GM12872 (cell line): ENCODE measurements around the gene ANKRD23.

ENCODE experiments used
- TF ChIP-seq, protein P1 (sequence below): IDR thresholded peaks from 3 replicates; pipeline ENCODE4 v1.5.1; 2011; ENCODE audit warnings: low read depth, mild to moderate bottlenecking, low read length, moderate library complexity; ENCODE audit not compliant: insufficient read depth

The ANKRD23 gene

DNA sequence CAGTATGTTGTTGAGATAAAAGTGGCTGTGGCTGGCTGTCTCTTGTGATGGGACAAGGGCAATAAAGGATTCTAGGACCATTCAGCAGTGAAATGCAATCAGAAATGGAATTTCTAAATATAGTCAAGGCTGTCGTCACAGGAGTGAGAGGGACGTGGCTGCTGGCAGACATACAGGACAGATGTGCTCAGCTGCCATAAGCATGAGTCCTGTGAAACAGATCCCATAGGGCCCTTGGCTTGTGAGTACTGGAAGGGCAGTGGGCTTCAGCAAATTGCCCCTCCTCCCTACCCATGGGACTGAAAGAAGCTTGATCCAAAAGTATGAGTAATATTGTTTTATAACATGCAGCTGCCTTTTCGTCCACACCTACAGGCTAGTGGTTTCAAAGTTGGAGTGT is 31.9 kb downstream of the ANKRD23 start:
- TF ChIP-seq, protein P1, sequence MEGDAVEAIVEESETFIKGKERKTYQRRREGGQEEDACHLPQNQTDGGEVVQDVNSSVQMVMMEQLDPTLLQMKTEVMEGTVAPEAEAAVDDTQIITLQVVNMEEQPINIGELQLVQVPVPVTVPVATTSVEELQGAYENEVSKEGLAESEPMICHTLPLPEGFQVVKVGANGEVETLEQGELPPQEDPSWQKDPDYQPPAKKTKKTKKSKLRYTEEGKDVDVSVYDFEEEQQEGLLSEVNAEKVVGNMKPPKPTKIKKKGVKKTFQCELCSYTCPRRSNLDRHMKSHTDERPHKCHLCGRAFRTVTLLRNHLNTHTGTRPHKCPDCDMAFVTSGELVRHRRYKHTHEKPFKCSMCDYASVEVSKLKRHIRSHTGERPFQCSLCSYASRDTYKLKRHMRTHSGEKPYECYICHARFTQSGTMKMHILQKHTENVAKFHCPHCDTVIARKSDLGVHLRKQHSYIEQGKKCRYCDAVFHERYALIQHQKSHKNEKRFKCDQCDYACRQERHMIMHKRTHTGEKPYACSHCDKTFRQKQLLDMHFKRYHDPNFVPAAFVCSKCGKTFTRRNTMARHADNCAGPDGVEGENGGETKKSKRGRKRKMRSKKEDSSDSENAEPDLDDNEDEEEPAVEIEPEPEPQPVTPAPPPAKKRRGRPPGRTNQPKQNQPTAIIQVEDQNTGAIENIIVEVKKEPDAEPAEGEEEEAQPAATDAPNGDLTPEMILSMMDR: no peak

GRCh38 chr2:96810783-96811192 is 33.0 kb downstream of the ANKRD23 start:
- TF ChIP-seq, protein P1: no peak

GRCh38 chr2:96809951-96810782 is 33.7 kb downstream of the ANKRD23 start:
- TF ChIP-seq, protein P1: no peak

DNA sequence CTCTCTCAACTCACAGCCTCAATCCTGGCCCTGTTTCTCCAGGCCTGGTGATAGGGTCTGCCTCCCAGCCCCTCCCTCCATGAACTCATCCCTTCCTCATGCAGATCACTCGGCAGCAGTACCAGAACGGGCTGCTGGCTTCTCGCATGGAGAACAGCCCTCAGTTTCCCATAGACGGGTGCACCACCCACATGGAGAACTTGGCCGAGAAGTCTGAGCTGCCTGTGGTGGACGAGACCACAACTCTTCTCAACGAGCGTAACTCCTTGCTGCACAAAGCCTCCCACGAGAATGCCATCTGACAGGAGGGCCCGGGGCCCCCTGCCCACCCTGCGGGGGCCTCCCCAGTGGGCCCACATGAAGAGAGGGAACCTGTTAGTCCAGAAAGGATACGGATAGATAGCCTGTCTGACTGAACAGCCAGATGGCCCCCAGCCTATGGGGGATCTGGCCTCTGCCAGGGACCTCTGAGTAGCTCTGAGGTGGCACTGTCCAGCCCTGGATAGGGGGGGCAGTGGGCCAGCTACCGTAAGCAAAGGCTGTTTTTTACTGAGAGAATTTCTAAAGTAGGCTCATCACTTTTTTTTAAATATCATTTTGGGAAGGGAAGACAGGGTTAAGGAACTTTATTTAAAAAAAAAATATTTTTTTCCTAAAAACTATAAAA is 34.5 kb downstream of the ANKRD23 start:
- TF ChIP-seq, protein P1: no peak

DNA sequence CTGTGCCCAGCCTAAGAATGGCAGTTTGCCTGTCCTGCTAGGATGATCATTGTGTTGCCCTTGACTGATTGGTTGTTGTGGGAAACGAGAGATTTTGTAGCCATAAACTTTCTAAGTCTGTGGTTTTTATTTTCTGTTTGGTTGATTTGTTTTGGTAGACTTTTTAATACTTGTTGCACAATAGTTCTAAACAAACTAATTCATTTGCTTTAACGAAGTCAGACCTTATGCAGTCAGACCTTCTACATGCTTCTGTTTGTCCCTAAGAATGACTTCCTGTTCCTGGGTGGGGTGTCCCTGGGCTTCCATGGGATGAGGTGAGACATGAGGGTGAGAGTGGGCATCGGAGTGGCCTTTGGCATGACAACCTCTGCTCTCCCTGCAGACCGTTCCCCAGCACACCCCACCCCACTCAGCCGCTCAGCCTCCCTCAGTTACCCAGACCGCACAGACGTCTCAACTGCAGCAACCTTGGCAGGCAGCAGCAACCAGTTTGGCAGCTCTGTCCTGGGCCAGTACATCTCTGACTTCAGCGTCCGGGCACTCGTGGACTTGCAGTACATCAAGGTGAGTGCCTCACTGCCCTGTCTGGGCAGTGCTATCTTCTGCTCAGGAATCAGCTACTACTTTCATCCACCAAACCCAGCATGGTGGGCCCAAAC is 35.5 kb downstream of the ANKRD23 start:
- TF ChIP-seq, protein P1: no peak

- TF ChIP-seq, protein P1: no peak
Measured at GRCh38 chr2:96807127-96807471, 36.7 kb downstream of the ANKRD23 start.

DNA sequence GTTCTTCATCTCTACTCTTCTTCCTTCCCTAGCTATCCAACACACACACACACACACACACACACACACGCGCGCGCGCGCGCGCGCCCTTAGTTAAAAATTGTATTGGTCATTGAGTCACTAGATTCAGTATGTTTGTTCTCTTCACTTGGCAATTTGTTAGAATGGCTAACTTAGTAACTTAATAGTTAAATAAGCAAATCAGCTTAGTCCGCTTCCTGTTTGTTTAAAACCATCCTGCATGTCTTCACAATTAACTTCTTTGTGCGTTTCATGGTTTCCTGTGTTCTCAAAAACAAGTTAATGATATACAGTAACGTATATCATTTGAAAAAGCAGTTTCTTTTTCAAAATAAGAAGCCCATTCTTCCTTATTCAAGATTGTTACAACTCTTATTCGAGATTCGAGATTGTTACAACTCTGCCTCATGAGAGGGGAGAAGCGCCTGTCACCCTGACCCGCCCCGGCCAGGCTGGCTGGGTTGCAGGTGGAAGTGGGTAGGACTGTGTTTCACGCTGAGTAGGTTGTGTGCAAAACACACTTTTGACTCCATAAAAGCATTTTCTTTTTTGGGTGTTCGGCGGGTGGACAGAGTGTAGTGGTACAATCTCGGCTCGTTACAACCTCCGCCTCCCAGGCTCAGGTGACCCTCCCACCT is 37.2 kb downstream of the ANKRD23 start:
- TF ChIP-seq, protein P1: no peak
